Endothelial cell of umbilical vein (primary cell): Measurements from ENCODE around the gene MYH9.
"Not testable (repeated sequence)": the region's sequence is repeated elsewhere in the genome, so short reads cannot be mapped to it uniquely, and the experiment has no call there.

ENCODE experiments used
- CTCF ChIP-seq, 2 donors: IDR thresholded peaks; 1 replicate in 1 of 2; 2 replicates in 1 of 2; pipeline ENCODE4 v1.5.1; 2011; ENCODE audit warnings: low read length in 2 of 2, mild to moderate bottlenecking in 2 of 2, moderate library complexity in 2 of 2, control low read depth in 1 of 2, inconsistent platforms in 1 of 2, low read depth in 1 of 2; ENCODE audit not compliant: insufficient read depth in 1 of 2; ENCODE audit errors: extremely low read depth in 1 of 2
- EZH2 ChIP-seq: IDR thresholded peaks from 2 replicates; pipeline ENCODE4 v1.6.1; 2012; ENCODE audit warnings: borderline replicate concordance, low read depth, mild to moderate bottlenecking, moderate library complexity, low read length, inconsistent platforms; ENCODE audit not compliant: severe bottlenecking
- FOS ChIP-seq: IDR thresholded peaks from 2 replicates; pipeline ENCODE4 v1.6.1; 2011; ENCODE audit warnings: mild to moderate bottlenecking, low read length, moderate library complexity, borderline replicate concordance; ENCODE audit not compliant: insufficient read depth
- GATA2 ChIP-seq: IDR thresholded peaks from 2 replicates; pipeline ENCODE4 v1.7.0; 2011; ENCODE audit warnings: low read depth, mild to moderate bottlenecking, moderate library complexity, mixed read lengths, low read length; ENCODE audit not compliant: insufficient read length, insufficient read depth
- JUN ChIP-seq: IDR thresholded peaks from 2 replicates; pipeline ENCODE4 v1.6.1; 2011; ENCODE audit warnings: borderline replicate concordance, low read depth; ENCODE audit not compliant: insufficient read length, insufficient read depth
- MAX ChIP-seq: IDR thresholded peaks from 2 replicates; pipeline ENCODE4 v1.6.1; 2011; ENCODE audit not compliant: insufficient read depth, insufficient read length
- POLR2A ChIP-seq: IDR thresholded peaks from 2 replicates; pipeline ENCODE4 v1.6.1; 2012; ENCODE audit warnings: low read depth, mild to moderate bottlenecking, control low read depth, low read length
- POLR2AphosphoS5 ChIP-seq: IDR thresholded peaks from 2 replicates; pipeline ENCODE4 v1.6.1; 2012; ENCODE audit warnings: low read depth, mild to moderate bottlenecking, control low read depth, low read length, moderate library complexity; ENCODE audit not compliant: insufficient read depth

GRCh38 chr22:36389122-36389521, 1.4 kb upstream of the MYH9 start:
- TF ChIP-seq POLR2A; MAX; CTCF (IDR thresholded peaks at IDR 0.05; ENCODE audit: extremely low read depth in 1 of 2, insufficient read depth in 1 of 2, low read depth in 1 of 2, low read length in 2 of 2); FOS; POLR2AphosphoS5; EZH2; JUN; GATA2: not testable (repeated sequence)
